ENCODE data around the gene NUDT14.

The NUDT14 gene

GRCh38 chr14:105150026-105150367 is 31.1 kb downstream of the NUDT14 start:
- Histone ChIP-seq H3K4me2 (ENCODE audit: low read length) (no peak overlapping the region), H2BK120ac (ENCODE audit: low read depth, low read length) (no peak overlapping the region), H3K9ac (ENCODE audit: low read length) (no peak overlapping the region), H3K4me3 (ENCODE audit: low read length) (no peak overlapping the region), H3K4ac (ENCODE audit: low read depth, low read length) (no peak overlapping the region), H3K18ac (ENCODE audit: low read length) (no peak overlapping the region), H3K79me1 (ENCODE audit: low read length) (no peaks in the 10 kb centered on the region), H3K27ac (ENCODE audit: low read depth, low read length) (no peak overlapping the region), H2BK15ac (replicated peaks; ENCODE audit: low read depth) (no peak overlapping the region), H3K56ac (ENCODE audit: low read length) (no peak overlapping the region), H3K79me2 (ENCODE audit: control insufficient read depth, insufficient read depth, low read length) (no peaks in the 10 kb centered on the region), H2AK5ac (ENCODE audit: low read length) (no peak overlapping the region), H4K5ac (ENCODE audit: low read length) (no peak overlapping the region), H3K4me1 (ENCODE audit: control insufficient read depth, low read depth, low read length) (no peaks in the 10 kb centered on the region), H3K23ac (ENCODE audit: low read length) (no peak overlapping the region), H4K8ac (ENCODE audit: low read depth, low read length) (no peak overlapping the region), H3K36me3 (ENCODE audit: control insufficient read depth, insufficient read depth, low read length) (no peaks in the 10 kb centered on the region), H2BK5ac (ENCODE audit: low read length) (no peak overlapping the region), H3K27me3 (ENCODE audit: insufficient read depth, low read length, poor library complexity) (no peaks in the 10 kb centered on the region)
- no peak for DNase-seq
- WGBS (ENCODE audit: extremely low coverage, insufficient coverage, low lambda C conversion rate) = no CpG with 5 or more reads among the region's 4 CpGs

GRCh38 chr14:105149146-105149781 is 31.8 kb downstream of the NUDT14 start:
- Histone ChIP-seq H2BK15ac (replicated peaks; ENCODE audit: low read depth) (no peak overlapping the region), H3K18ac (ENCODE audit: low read length) (no peak overlapping the region), H3K4me1 (ENCODE audit: control insufficient read depth, low read depth, low read length) (no peaks in the 10 kb centered on the region), H2AK5ac (ENCODE audit: low read length) (no peak overlapping the region), H4K5ac (ENCODE audit: low read length) (no peak overlapping the region), H3K4ac (ENCODE audit: low read depth, low read length) (no peak overlapping the region), H3K27ac (ENCODE audit: low read depth, low read length) (no peak overlapping the region), H3K27me3 (ENCODE audit: insufficient read depth, low read length, poor library complexity) (no peaks in the 10 kb centered on the region), H2BK5ac (ENCODE audit: low read length) (no peak overlapping the region), H2BK120ac (ENCODE audit: low read depth, low read length) (no peak overlapping the region), H3K79me1 (ENCODE audit: low read length) (no peaks in the 10 kb centered on the region), H3K36me3 (ENCODE audit: control insufficient read depth, insufficient read depth, low read length) (no peaks in the 10 kb centered on the region), H3K23ac (ENCODE audit: low read length) (no peak overlapping the region), H3K4me3 (ENCODE audit: low read length) (no peak overlapping the region), H3K4me2 (ENCODE audit: low read length) (no peak overlapping the region), H3K79me2 (ENCODE audit: control insufficient read depth, insufficient read depth, low read length) (no peaks in the 10 kb centered on the region), H4K8ac (ENCODE audit: low read depth, low read length) (no peak overlapping the region), H3K9ac (ENCODE audit: low read length) (no peak overlapping the region), H3K56ac (ENCODE audit: low read length) (no peak overlapping the region)
- no CpG with 5 or more reads among the region's 18 CpGs for WGBS (ENCODE audit: extremely low coverage, insufficient coverage, low lambda C conversion rate)
- no peak for DNase-seq

GRCh38 chr14:105148604-105149145 is 32.4 kb downstream of the NUDT14 start:
- Histone ChIP-seq H3K79me2 (ENCODE audit: control insufficient read depth, insufficient read depth, low read length) (no peaks in the 10 kb centered on the region), H2BK5ac (ENCODE audit: low read length) (no peak overlapping the region), H3K56ac (ENCODE audit: low read length) (no peak overlapping the region), H3K23ac (ENCODE audit: low read length) (no peak overlapping the region), H4K8ac (ENCODE audit: low read depth, low read length) (no peak overlapping the region), H3K18ac (ENCODE audit: low read length) (no peak overlapping the region), H2BK120ac (ENCODE audit: low read depth, low read length) (no peak overlapping the region), H3K4me1 (ENCODE audit: control insufficient read depth, low read depth, low read length) (no peaks in the 10 kb centered on the region), H3K4ac (ENCODE audit: low read depth, low read length) (no peak overlapping the region), H3K4me2 (ENCODE audit: low read length) (no peak overlapping the region), H3K9ac (ENCODE audit: low read length) (no peak overlapping the region), H4K5ac (ENCODE audit: low read length) (no peak overlapping the region), H3K4me3 (ENCODE audit: low read length) (no peak overlapping the region), H3K36me3 (ENCODE audit: control insufficient read depth, insufficient read depth, low read length) (no peaks in the 10 kb centered on the region), H3K27me3 (ENCODE audit: insufficient read depth, low read length, poor library complexity) (no peaks in the 10 kb centered on the region), H2BK15ac (replicated peaks; ENCODE audit: low read depth) (no peak overlapping the region), H3K27ac (ENCODE audit: low read depth, low read length) (no peak overlapping the region), H3K79me1 (ENCODE audit: low read length) (no peaks in the 10 kb centered on the region), H2AK5ac (ENCODE audit: low read length) (no peak overlapping the region)
- DNase-seq = no peak
- WGBS (ENCODE audit: extremely low coverage, insufficient coverage, low lambda C conversion rate) = no CpG with 5 or more reads among the region's 27 CpGs

GRCh38 chr14:105147671-105148603 is 33.2 kb downstream of the NUDT14 start:
- Histone ChIP-seq H3K4ac (ENCODE audit: low read depth, low read length) (no peak overlapping the region), H3K9ac (ENCODE audit: low read length) (no peak overlapping the region), H3K36me3 (ENCODE audit: control insufficient read depth, insufficient read depth, low read length) (no peaks in the 10 kb centered on the region), H3K79me1 (ENCODE audit: low read length) (no peaks in the 10 kb centered on the region), H3K18ac (ENCODE audit: low read length) (no peak overlapping the region), H3K27ac (ENCODE audit: low read depth, low read length) (no peak overlapping the region), H2BK15ac (replicated peaks; ENCODE audit: low read depth) (no peak overlapping the region), H3K23ac (ENCODE audit: low read length) (no peak overlapping the region), H3K56ac (ENCODE audit: low read length) (no peak overlapping the region), H2BK120ac (ENCODE audit: low read depth, low read length) (no peak overlapping the region), H2AK5ac (ENCODE audit: low read length) (no peak overlapping the region), H3K79me2 (ENCODE audit: control insufficient read depth, insufficient read depth, low read length) (no peaks in the 10 kb centered on the region), H2BK5ac (ENCODE audit: low read length) (no peak overlapping the region), H3K4me3 (ENCODE audit: low read length) (no peak overlapping the region), H4K8ac (ENCODE audit: low read depth, low read length) (no peak overlapping the region), H3K4me2 (ENCODE audit: low read length) (no peak overlapping the region), H4K5ac (ENCODE audit: low read length) (no peak overlapping the region), H3K4me1 (ENCODE audit: control insufficient read depth, low read depth, low read length) (no peaks in the 10 kb centered on the region), H3K27me3 (ENCODE audit: insufficient read depth, low read length, poor library complexity) (no peaks in the 10 kb centered on the region)
- no CpG with 5 or more reads among the region's 62 CpGs for WGBS (ENCODE audit: extremely low coverage, insufficient coverage, low lambda C conversion rate)
- DNase-seq = no peak

GRCh38 chr14:105146976-105147635 is 34.0 kb downstream of the NUDT14 start:
- Histone ChIP-seq H3K79me1 (ENCODE audit: low read length) (no peaks in the 10 kb centered on the region), H3K79me2 (ENCODE audit: control insufficient read depth, insufficient read depth, low read length) (no peaks in the 10 kb centered on the region), H3K23ac (ENCODE audit: low read length) (no peak overlapping the region), H3K18ac (ENCODE audit: low read length) (no peak overlapping the region), H3K27me3 (ENCODE audit: insufficient read depth, low read length, poor library complexity) (no peaks in the 10 kb centered on the region), H4K5ac (ENCODE audit: low read length) (no peak overlapping the region), H2AK5ac (ENCODE audit: low read length) (no peak overlapping the region), H3K9ac (ENCODE audit: low read length) (no peak overlapping the region), H3K4me1 (ENCODE audit: control insufficient read depth, low read depth, low read length) (no peaks in the 10 kb centered on the region), H2BK5ac (ENCODE audit: low read length) (no peak overlapping the region), H3K4me2 (ENCODE audit: low read length) (no peak overlapping the region), H3K4me3 (ENCODE audit: low read length) (no peak overlapping the region), H2BK120ac (ENCODE audit: low read depth, low read length) (no peak overlapping the region), H4K8ac (ENCODE audit: low read depth, low read length) (no peak overlapping the region), H3K36me3 (ENCODE audit: control insufficient read depth, insufficient read depth, low read length) (no peaks in the 10 kb centered on the region), H3K4ac (ENCODE audit: low read depth, low read length) (no peak overlapping the region), H3K27ac (ENCODE audit: low read depth, low read length) (no peak overlapping the region), H2BK15ac (replicated peaks; ENCODE audit: low read depth) (no peak overlapping the region), H3K56ac (ENCODE audit: low read length) (no peak overlapping the region)
- WGBS (ENCODE audit: extremely low coverage, insufficient coverage, low lambda C conversion rate) = no CpG with 5 or more reads among the region's 22 CpGs
- no peak for DNase-seq
